G401.6 (cell line): ENCODE data around the gene CRIM1.
"Not testable (repeated sequence)": the region's sequence is repeated elsewhere in the genome, so short reads cannot be mapped to it uniquely, and the experiment has no call there.

Experiments
- FAIRE-seq: peaks from 2 replicates; lab custom pipeline; 2012; peaks lifted over from hg19 to GRCh38; lab: Jason Lieb, UNC

The CRIM1 gene

GRCh38 chr2:36354811-36355150 is 797 bp upstream of the CRIM1 start:
- no peak for FAIRE-seq

- no peak for FAIRE-seq
These were observed 316 bp downstream of the CRIM1 start for GRCh38 chr2:36355890-36356297.

GRCh38 chr2:36356298-36356989 is 866 bp downstream of the CRIM1 start:
- FAIRE-seq: no peak

- no peak for FAIRE-seq
These were observed 1.6 kb downstream of the CRIM1 start for GRCh38 chr2:36356990-36357846.

- peak; percentile 90 for FAIRE-seq
These were observed 2.5 kb downstream of the CRIM1 start for GRCh38 chr2:36357847-36358659.

- no peak for FAIRE-seq
These were observed 3.5 kb downstream of the CRIM1 start for GRCh38 chr2:36359067-36359466.

- no peak for FAIRE-seq
These were observed 4.5 kb downstream of the CRIM1 start for GRCh38 chr2:36360063-36360462.

GRCh38 chr2:36360834-36361233 is 5.3 kb downstream of the CRIM1 start:
- FAIRE-seq: no peak

GRCh38 chr2:36361396-36361795 is 5.8 kb downstream of the CRIM1 start:
- no peak for FAIRE-seq

GRCh38 chr2:36362291-36362690 is 6.7 kb downstream of the CRIM1 start:
- peak; percentile 21 for FAIRE-seq

GRCh38 chr2:36363085-36363484 is 7.5 kb downstream of the CRIM1 start:
- not testable (repeated sequence) for FAIRE-seq

- no peak for FAIRE-seq
These were observed 11.0 kb downstream of the CRIM1 start for GRCh38 chr2:36366491-36367120.

- FAIRE-seq: peak; percentile 28
These were observed 11.9 kb downstream of the CRIM1 start for GRCh38 chr2:36367486-36367885.

- peak; percentile 71 for FAIRE-seq
These were observed 12.3 kb downstream of the CRIM1 start for GRCh38 chr2:36367895-36368353.

- FAIRE-seq: peak; percentile 42
These were observed 12.9 kb downstream of the CRIM1 start for GRCh38 chr2:36368438-36368837.

- no peak for FAIRE-seq
These were observed 13.6 kb downstream of the CRIM1 start for GRCh38 chr2:36369163-36369562.

- no peak for FAIRE-seq
These were observed 14.1 kb downstream of the CRIM1 start for GRCh38 chr2:36369716-36370115.

- FAIRE-seq: peak; percentile 46
These were observed 14.7 kb downstream of the CRIM1 start for GRCh38 chr2:36370281-36370680.

GRCh38 chr2:36371070-36371874 is 15.7 kb downstream of the CRIM1 start:
- no peak for FAIRE-seq

GRCh38 chr2:36371928-36372391 is 16.4 kb downstream of the CRIM1 start:
- peak; percentile 99 for FAIRE-seq
